Left forelimb (tissue), 1 donor: ENCODE measurements around the gene EAPP.
"Not testable (repeated sequence)": the region's sequence is repeated elsewhere in the genome, so short reads cannot be mapped to it uniquely, and the experiment has no call there.

Experiments
- DNase-seq: peaks from one replicate; pipeline ENCODE4 v3.0.0-alpha.2; 2018; ENCODE audit warnings: low spot score

EAPP gene, protein sequence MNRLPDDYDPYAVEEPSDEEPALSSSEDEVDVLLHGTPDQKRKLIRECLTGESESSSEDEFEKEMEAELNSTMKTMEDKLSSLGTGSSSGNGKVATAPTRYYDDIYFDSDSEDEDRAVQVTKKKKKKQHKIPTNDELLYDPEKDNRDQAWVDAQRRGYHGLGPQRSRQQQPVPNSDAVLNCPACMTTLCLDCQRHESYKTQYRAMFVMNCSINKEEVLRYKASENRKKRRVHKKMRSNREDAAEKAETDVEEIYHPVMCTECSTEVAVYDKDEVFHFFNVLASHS

DNA sequence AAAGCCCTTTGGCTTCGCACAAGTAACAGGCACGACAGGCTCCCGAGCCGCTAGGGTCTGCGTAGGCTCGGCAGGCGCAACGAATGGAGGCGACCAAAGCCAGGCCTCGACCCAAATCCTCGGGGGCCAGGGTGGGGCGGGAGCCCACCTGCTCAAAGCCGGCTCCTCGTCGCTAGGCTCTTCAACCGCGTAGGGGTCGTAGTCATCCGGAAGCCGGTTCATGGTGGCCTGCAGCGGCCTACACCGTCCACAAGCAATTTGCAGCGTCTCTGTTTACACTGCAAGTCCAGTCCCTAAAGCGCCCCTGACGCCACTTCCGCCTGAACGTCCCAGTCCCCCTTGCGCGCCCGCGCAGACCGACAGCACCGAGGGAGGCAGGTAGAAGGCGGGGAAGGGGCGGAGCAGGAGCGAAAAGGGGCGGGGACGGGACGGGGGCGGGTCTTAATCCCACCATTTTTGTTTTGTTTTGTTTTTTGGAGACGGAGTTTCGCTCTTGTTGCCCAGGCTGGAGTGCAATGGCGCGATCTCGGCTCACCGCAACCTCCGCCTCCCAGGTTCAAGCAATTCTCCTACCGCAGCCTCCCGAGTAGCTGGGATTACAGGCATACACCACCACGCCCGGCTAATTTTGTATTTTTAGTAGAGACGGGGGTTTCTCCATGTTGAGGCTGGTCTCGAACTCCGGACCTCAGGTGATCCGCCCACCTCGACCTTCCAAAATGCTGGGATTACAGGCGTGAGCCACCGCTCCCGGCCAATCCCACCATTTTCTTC is at the start of gene EAPP:
EAPP (minus strand) TSS at position 295 of the 774 bp plus-strand sequence; CDS start at position 222, 73 bp downstream.
- DNase-seq, result peak; percentile 96

DNA sequence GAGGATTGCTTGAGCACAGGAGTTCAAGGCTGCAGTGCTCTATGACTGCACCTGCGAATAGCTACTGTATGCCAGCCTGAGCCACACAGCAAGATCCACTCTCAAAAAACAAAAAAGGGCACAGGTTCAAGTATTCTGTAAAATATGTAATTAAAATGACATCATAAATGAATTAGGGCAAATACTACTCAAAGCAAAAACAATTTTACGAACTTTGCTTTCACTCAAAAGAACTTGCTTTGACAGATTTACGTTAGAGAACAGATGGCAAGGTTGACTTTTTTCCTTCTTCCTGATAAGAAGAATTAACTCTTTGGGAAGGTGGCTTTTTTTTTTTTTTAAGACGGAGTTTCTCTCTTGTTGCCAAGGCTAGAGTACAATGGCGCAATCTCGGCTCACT is 44.0 kb upstream of the EAPP start:
- DNase-seq, result no peak

DNA sequence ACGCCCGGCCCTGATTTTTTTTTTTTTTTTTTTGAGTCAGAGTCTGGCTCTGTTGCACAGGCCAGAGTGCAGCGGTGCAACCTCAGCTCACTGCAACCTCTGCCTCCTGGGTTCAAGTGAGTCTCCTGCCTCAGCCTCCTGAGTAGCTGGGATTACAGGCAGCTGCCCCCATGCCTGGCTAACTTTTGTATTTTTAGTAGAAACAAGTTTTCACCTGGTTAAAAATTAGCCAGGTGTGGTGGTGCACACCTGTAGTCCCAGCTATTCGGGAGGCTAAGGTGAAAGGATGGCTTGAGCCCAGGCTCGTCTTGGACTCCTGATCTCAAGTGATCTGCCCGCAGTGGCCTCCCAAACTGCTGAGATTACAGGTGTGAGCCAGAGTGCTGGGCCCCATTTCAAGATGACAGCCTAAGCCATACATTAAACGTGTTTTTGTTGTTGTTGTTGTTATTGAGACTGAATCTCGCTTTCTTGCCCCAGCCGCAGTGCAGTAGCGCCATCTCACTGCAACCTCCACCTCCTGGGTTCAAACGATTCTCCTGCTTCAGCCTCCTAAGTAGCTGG is 42.7 kb upstream of the EAPP start:
- no peak for DNase-seq

DNA sequence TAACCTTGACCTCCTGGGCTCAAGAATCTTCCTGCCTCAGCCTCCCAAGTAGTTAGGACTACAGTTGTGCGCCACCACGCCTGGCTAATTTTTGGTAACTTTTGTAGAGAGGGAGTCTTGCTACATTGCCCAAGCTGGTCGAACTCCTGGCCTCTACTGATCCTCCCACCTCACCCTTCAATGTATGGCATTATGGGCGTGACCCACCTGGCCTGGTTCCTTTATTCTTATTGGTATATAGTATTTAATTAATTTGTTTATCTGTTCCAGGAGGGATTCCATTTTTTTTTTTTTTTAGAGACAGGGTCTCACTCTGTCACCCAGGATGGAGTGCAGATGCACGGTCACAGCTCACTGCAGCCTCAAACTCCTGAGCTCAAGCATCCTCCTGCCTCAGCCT is 40.9 kb upstream of the EAPP start:
- DNase-seq, result no peak

DNA sequence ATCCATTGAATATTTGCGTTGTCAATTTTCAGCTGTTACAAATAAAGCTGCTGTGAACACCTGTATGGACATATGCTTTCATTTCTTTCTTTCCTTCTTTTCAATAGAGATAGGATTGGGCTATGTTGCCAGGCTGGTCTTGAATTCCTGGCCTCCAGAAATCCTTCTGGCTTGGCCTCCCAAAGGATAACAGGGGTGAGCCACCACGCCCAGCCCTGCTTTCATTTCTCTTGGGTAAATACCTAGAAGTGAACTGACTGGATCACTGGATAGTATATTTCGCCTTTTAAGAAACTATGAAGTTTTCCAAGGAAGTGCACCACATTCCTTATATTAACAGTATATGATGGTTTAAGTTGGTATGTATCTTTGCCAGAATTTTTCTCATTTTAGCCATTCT is 32.3 kb upstream of the EAPP start:
- DNase-seq, result no peak

DNA sequence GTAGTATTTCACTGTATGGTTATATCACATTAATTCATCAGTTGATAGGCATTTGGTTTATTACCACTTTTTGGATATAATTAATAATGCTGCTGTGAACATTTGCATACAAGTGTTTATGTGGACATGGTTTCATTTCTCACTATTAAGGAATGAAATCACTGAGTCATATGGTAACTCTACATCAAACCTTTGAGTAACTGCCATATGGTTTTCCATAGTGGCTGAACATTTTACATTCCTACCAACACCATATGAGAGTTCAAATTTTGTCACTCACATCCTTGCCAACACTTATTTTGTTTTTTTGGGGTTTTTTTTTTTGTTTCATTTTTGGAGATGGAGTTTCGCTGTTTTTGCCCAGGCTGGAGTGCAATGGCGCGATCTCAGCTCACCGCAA is 30.2 kb upstream of the EAPP start:
- no peak for DNase-seq

DNA sequence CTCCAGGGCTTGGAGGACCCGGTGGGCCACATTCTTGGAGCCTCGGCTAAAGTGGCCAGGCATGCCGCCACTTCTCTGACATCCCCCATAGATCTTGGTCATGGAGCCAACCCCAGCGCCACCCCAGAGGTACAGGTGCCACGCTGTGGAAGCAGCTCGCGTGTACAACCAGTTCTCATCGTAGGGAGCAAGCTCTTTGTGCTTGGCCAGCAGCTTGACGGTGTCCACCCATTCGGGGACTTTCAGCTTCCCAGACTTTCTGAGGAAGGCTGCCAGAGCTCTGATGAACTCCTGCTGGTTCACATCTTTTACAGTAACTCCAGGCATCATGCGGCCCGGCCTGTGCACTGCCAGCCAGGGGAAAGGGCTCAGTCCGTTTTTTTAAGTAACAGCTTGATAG is 29.3 kb upstream of the EAPP start:
- DNase-seq, result no peak

DNA sequence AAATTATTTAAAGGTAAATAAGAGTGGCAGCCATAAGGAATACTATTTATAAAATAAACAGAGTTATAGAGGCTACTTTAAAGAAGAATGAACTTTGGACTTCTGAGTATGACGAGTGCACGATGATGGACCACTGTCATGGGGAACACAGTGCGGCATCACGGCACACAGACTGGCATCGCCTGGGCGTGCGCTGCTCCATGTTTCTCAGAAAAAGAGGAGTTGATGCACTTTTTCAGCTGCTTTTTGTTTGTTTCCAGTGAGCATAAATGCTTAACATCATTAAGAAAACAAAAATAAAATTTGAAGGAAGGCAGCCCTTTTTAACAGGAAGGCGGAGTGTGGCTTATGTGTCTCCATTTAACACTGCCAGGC is 23.3 kb upstream of the EAPP start:
- DNase-seq, result no peak

DNA sequence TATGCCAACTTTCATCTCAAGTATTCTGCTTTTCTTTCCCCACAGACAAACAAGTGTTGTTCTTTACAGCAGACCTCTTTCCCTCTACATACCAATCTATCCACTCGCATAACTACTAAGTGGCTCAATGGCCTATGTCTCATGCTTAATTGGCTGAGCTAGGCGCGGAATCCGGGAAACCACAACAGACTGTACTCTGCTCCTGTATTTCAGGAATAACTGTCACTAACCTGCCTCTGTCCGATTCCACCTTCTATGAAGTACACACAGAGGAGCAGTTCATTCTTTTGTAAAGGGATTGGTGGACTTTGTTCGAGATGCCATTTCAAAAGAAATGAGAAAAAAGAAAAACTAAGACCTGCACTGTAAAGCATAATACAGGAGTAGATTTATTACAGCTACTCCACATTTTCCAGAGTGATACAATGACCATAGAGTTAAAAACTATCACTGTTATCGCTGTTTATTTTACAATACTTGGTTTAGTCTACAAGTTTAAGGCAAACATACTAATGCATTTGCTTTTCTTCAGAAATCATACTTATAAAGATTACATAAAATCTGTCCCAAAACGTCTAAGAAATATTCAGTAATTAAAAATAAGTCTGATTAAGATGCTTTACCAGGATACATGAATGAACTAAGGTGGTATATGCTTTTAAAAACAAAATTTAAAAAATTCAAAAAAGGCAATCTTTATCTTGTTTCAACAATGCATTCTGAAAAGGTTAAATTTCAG is 22.7 kb upstream of the EAPP start:
- not testable (repeated sequence) for DNase-seq

DNA sequence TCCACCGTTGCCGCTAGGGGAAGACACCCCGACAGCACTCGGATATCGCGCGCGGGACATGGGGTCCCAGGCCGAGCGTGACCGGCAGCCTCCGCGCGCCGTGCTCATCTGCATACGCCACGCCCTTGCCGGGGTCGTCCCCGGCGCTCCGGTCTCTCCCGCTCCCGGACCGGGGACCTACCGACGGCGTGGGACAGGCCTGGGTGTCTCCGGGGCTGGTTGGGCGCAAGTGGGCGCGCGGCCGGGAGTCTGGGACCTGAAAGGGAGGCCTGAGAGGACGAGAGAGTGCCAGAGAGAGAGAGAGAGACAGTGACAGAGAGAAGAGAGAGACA is 17.0 kb upstream of the EAPP start:
- not testable (repeated sequence) for DNase-seq

DNA sequence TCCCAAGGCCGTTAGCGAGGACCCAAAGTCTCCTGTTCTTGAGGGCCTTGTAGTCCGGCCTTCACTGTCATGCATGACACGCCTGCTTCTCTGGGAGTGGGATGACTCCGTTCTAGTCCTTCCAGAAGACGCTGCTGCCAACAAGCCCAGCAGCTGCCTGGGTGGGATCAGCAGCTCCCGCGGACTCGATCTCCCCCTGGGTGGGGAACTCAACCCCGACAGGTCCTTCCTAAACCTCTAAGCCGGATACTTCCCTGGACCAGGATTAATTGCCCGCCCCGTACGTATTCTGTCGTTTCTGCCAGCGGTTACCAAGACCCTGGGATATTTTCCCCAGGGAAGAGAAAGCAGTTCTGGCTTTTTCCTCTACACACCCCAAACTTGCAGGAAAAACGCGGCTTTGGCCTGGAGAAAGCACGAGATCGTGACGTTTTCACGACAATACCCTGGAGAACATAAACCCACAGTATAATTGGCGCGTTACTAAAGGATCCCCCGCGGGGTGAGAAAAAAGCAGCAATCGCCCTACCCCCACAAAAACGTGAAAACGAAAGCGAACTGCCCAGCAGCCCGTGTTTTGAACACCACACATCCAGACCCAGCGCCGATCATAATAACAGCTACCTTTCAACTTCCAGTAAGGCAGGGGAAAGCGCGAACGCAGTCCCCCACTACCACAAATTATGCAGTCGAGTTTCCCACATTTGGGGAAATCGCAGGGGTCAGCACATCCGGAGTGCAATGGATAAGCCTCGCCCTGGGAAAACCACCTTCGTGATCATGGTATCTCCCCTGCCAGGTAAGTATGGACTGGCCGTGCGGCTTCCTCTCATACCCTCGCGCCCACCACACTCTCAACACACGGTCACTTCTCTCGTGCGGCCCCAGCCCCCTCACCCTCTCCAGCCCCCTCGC is 16.3 kb upstream of the EAPP start:
- not testable (repeated sequence) for DNase-seq

DNA sequence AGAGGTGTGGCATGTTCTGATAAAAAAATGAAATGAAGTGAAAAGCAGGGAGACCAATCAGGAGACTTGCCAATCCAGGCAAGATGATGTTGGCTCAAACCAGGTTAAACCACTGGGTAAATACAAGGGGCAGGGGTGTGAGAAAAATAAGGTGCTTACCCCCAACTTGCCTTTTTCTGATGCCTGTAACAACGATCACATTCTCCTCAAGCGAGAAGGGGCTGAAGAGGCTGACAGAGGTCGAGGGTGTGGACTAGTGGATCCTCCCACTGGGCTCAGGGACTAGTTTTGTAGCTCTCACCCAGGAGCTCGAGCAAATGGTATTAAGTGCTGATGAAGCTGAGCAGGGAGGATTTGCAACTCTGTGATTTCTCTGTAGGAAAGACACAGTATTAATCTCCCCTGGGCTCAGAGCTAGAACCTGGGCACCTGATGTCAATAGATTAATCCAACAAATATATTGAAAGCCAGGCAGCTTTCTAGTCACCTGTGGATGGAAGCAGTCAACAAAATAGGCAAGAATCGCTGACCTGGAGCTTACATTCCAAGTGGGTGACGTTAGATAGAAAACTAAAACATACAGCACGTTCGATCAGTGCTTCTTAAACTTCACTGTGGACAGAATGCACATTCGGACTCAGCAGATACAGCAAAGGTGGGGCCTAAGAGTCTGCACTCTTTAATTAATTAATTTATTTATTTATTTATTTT is 15.2 kb upstream of the EAPP start:
- DNase-seq, result no peak

DNA sequence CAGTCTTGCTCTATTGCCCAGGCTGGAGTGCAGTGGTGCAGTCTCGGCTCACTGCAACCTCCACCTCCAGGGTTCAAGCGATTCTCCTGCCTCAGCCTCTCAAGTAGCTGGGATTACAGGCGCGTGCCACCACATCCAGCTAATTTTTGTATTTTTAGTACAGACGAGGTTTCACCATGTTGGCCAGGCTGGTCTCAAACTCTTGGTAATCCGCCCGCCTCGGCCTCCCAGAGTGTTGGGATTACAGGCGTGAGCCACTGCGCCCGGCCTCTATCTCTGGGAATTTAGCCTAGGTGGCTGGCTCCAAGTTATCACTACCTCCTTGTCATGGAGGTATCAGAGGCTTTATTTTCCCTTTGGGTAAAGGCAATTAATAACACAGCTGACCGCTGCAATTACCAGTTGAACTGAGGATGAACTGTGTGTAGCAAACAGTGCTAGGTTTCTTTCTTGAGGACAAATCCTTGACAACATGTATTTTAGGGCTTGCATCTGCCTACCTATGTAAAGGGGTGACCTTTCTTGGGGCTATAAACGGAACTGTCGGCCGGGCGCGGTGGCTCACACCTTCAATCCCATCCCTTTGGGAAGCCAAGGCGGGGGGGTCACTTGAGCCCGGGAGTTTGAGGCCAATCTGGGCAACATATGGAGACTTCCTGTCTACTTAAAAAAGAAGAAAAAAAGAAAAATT is 9.9 kb upstream of the EAPP start:
- DNase-seq, result not testable (repeated sequence)

DNA sequence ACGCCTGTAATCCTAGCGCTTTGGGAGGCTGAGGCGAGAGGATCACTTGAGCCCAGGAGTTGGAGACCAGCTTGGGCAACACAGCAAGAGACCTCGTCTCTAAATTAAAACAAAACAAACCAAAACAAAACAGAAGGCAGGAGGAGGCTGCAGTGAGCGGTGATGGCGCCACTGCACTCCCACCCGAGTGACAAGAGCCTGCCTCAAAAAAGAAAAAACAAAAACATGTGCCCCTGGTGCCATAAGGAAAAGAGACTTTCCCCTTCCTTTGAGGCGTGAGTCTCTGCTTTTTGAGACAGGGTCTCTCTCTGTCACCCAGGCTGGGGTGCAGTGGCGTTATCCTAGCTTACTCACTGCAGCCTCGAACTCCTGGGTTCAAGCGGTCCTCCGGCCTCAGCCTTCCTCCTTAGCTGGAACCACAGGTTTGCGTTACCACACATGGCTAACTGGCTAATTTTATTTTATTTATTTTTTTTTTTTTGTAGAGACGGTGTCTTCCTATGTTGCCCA is 9.0 kb upstream of the EAPP start:
- no peak for DNase-seq

DNA sequence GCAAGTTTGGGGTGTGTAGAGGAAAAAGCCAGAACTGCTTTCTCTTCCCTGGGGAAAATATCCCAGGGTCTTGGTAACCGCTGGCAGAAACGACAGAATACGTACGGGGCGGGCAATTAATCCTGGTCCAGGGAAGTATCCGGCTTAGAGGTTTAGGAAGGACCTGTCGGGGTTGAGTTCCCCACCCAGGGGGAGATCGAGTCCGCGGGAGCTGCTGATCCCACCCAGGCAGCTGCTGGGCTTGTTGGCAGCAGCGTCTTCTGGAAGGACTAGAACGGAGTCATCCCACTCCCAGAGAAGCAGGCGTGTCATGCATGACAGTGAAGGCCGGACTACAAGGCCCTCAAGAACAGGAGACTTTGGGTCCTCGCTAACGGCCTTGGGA is 7.6 kb upstream of the EAPP start:
- DNase-seq, result not testable (repeated sequence)

DNA sequence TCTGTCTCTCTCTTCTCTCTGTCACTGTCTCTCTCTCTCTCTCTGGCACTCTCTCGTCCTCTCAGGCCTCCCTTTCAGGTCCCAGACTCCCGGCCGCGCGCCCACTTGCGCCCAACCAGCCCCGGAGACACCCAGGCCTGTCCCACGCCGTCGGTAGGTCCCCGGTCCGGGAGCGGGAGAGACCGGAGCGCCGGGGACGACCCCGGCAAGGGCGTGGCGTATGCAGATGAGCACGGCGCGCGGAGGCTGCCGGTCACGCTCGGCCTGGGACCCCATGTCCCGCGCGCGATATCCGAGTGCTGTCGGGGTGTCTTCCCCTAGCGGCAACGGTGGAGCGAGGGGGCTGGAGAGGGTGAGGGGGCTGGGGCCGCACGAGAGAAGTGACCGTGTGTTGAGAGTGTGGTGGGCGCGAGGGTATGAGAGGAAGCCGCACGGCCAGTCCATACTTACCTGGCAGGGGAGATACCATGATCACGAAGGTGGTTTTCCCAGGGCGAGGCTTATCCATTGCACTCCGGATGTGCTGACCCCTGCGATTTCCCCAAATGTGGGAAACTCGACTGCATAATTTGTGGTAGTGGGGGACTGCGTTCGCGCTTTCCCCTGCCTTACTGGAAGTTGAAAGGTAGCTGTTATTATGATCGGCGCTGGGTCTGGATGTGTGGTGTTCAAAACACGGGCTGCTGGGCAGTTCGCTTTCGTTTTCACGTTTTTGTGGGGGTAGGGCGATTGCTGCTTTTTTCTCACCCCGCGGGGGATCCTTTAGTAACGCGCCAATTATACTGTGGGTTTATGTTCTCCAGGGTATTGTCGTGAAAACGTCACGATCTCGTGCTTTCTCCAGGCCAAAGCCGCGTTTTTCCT is 7.0 kb upstream of the EAPP start:
- DNase-seq, result not testable (repeated sequence)

DNA sequence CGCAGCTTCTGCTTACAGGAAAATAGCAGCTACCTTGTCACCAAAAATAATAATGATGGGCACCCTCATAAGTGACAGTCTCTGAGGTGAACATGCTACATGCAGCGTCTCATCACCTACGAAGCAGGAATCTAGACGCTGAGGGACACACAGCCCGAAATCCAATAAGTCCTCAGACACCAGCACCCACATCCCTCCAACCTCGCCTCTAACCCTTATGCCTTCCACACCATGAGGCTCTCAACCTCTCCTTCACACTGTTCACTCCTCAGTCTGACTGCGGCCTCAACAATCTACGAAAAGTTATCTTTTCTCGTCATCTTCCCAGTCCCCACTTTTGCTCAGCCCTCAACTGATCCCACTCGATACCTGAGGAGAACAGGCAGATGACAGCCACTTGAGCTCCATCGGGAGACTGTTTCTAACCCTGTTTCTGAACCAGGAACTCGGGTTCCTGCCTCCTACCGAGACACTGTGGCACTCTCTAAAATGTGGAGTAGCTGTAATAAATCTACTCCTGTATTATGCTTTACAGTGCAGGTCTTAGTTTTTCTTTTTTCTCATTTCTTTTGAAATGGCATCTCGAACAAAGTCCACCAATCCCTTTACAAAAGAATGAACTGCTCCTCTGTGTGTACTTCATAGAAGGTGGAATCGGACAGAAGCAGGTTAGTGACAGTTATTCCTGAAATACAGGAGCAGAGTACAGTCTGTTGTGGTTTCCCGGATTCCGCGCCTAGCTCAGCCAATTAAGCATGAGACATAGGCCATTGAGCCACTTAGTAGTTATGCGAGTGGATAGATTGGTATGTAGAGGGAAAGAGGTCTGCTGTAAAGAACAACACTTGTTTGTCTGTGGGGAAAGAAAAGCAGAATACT is 919 bp upstream of the EAPP start:
- not testable (repeated sequence) for DNase-seq

DNA sequence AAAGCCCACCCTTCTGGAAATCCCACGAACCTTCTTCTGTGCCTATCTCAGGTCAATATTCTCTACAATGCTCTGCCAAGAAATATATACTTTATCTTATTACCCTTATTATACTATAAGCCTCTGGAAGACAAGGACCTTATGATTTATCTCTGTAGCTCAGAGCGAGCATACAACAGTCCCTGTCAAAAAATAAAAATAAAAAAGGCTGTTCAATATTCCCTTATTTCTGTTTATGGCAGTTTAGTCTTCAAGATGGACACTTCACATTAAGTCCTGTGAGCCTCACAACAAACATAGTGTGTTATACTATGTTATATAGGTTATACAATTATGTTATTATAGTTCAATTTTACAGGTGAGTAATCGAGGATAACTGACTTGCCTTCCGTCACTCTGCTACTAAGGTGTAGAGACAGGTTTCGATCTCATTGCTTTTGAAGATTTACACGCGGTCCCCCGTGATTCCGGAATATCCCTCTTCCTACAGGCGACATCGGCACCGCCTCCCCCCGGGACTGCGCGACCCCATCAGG is 562 bp downstream of the EAPP start:
- DNase-seq, result no peak
